H1 (cell line): ENCODE results near the gene NDUFA11. TPM values are rescaled to one million over a fixed set of nuclear protein-coding genes. Genes with fewer than 3 reads are reported as not detected.

Experiments used
- CTCF ChIA-PET: fragments of 300-600 bp; sonication (Branson Sonifier 250); formaldehyde crosslinking; loops from one replicate; lab custom pipeline; 2021; ENCODE audit not compliant: partially characterized antibody; lab: Charles Lee
- POLR2A ChIA-PET: fragments of 300-600 bp; sonication (Branson Sonifier 250); formaldehyde crosslinking; loops from one replicate; lab custom pipeline; 2021; ENCODE audit warnings: inconsistent platforms; ENCODE audit not compliant: partially characterized antibody; lab: Charles Lee
- DNase-seq, 2 experiments: peaks; one replicate each; pipeline versions ENCODE4 v3.0.0 to v3.0.0-alpha.2; 2010 to 2022; ENCODE audit warnings: low spot score in 2 of 2, low read depth in 1 of 2, mixed read lengths in 1 of 2
- FAIRE-seq: peaks from 2 replicates; lab custom pipeline; 2011; peaks lifted over from hg19 to GRCh38; lab: Jason Lieb, UNC
- H2AFZ ChIP-seq: 2 replicates; pipeline ENCODE4 v1.8.1; 2012; ENCODE audit warnings: low read length, inconsistent platforms
- H2AK5ac ChIP-seq: 2 replicates; pipeline ENCODE4 v1.6.1; 2013; ENCODE audit warnings: low read depth, low read length
- H2BK120ac ChIP-seq: replicated peaks from 2 replicates; pipeline ENCODE3; 2013; ENCODE audit warnings: low read depth, low read length, inconsistent platforms
- H2BK12ac ChIP-seq: 2 replicates; pipeline ENCODE4 v1.6.1; 2013; ENCODE audit warnings: low read depth, low read length
- H2BK15ac ChIP-seq: 2 replicates; pipeline ENCODE4 v1.6.1; 2013; ENCODE audit warnings: low read length
- H2BK20ac ChIP-seq: 2 replicates; pipeline ENCODE4 v1.6.1; 2013; ENCODE audit warnings: low read length
- H2BK5ac ChIP-seq: 2 replicates; pipeline ENCODE4 v1.6.1; 2013; ENCODE audit warnings: low read depth, low read length
- H3K14ac ChIP-seq: 2 replicates; pipeline ENCODE4 v1.6.1; 2013; ENCODE audit warnings: inconsistent platforms; ENCODE audit not compliant: insufficient read length
- H3K18ac ChIP-seq: 2 replicates; pipeline ENCODE4 v1.6.1; 2013; ENCODE audit warnings: low read length; ENCODE audit errors: extremely low read depth
- H3K23ac ChIP-seq: 2 replicates; pipeline ENCODE4 v1.6.1; 2013; ENCODE audit warnings: inconsistent platforms; ENCODE audit not compliant: insufficient read length
- H3K23me2 ChIP-seq: 2 replicates; pipeline ENCODE4 v1.6.1; 2013; ENCODE audit warnings: low read depth, low read length
- H3K27ac ChIP-seq: 2 replicates; pipeline ENCODE4 v1.6.1; 2011; ENCODE audit warnings: low read depth, low read length, inconsistent platforms
- H3K27me3 ChIP-seq, 4 experiments: replicated peaks in 1 of 4; 1 replicate in 1 of 4; 2 replicates in 3 of 4; pipeline versions ENCODE4 v1.6.1 to v1.8.1; 2011 to 2013; ENCODE audit warnings: low read length in 3 of 4, mild to moderate bottlenecking in 3 of 4, inconsistent platforms in 2 of 4, mixed read lengths in 2 of 4, moderate library complexity in 1 of 4; ENCODE audit not compliant: control insufficient read depth in 3 of 4, insufficient read depth in 3 of 4; ENCODE audit errors: extremely low read depth in 1 of 4
- H3K36me3 ChIP-seq, 4 experiments: 2 replicates each; pipeline versions ENCODE4 v1.6.1 to v1.8.1; 2011 to 2013; ENCODE audit warnings: mild to moderate bottlenecking in 4 of 4, low read length in 3 of 4, moderate library complexity in 2 of 4, control low read depth in 1 of 4, inconsistent platforms in 1 of 4; ENCODE audit not compliant: insufficient read depth in 4 of 4, control insufficient read depth in 2 of 4
- H3K4ac ChIP-seq: replicated peaks from 2 replicates; pipeline ENCODE3; 2013; ENCODE audit warnings: low read length, low read depth, mixed read lengths, inconsistent platforms; ENCODE audit not compliant: insufficient read length
- H3K4me1 ChIP-seq, 4 experiments: replicated peaks in 1 of 4; 1 replicate in 1 of 4; 2 replicates in 3 of 4; pipeline versions ENCODE4 v1.6.1 to v1.8.1; 2011 to 2013; ENCODE audit warnings: low read length in 3 of 4, inconsistent platforms in 2 of 4, mixed read lengths in 1 of 4; ENCODE audit not compliant: insufficient read depth in 4 of 4, control insufficient read depth in 3 of 4
- H3K4me2 ChIP-seq, 2 experiments: 2 replicates each; pipeline versions ENCODE4 v1.6.1 to v1.8.1; 2011 to 2013; ENCODE audit warnings: low read depth in 2 of 2, low read length in 2 of 2, control low read depth in 1 of 2, inconsistent platforms in 1 of 2, mild to moderate bottlenecking in 1 of 2; ENCODE audit not compliant: insufficient read depth in 1 of 2
- H3K4me3 ChIP-seq, 4 experiments: fragments of 200-600, 300-600 bp in 1 of 4; sonication (generic), shearing (Covaris generic), sonication (Bioruptor Twin) in 1 of 4; 2 replicates each; pipeline versions ENCODE4 v1.5.1 to v1.8.1; 2011 to 2016; ENCODE audit warnings: low read length in 4 of 4, low read depth in 3 of 4, control low read depth in 2 of 4, inconsistent platforms in 2 of 4, mild to moderate bottlenecking in 2 of 4, mixed read lengths in 1 of 4, moderate library complexity in 1 of 4; ENCODE audit not compliant: insufficient read depth in 2 of 4; ENCODE audit errors: extremely low read depth in 1 of 4
- H3K56ac ChIP-seq: replicated peaks from 2 replicates; pipeline ENCODE3; 2013; ENCODE audit warnings: low read depth, mild to moderate bottlenecking, mixed read lengths, low read length, inconsistent platforms; ENCODE audit not compliant: insufficient read length
- H3K79me1 ChIP-seq: 2 replicates; pipeline ENCODE4 v1.6.1; 2013; ENCODE audit warnings: low read depth, low read length, control low read depth
- H3K79me2 ChIP-seq, 2 experiments: 2 replicates each; pipeline versions ENCODE4 v1.6.1 to v1.8.1; 2012 to 2013; ENCODE audit warnings: low read length in 2 of 2, mild to moderate bottlenecking in 2 of 2, inconsistent platforms in 1 of 2; ENCODE audit not compliant: insufficient read depth in 2 of 2, control insufficient read depth in 1 of 2
- H3K9ac ChIP-seq, 4 experiments: replicated peaks in 1 of 4; 1 replicate in 1 of 4; 2 replicates in 3 of 4; pipeline versions ENCODE4 v1.6.1 to v1.8.1; 2011 to 2013; ENCODE audit warnings: low read depth in 3 of 4, low read length in 3 of 4, control low read depth in 2 of 4, mild to moderate bottlenecking in 2 of 4, moderate library complexity in 2 of 4, inconsistent platforms in 1 of 4; ENCODE audit errors: extremely low read depth in 1 of 4
- H3K9me3 ChIP-seq, 2 experiments: 2 replicates each; pipeline versions ENCODE4 v1.6.1 to v1.8.1; 2012 to 2013; ENCODE audit warnings: mild to moderate bottlenecking in 2 of 2, moderate library complexity in 2 of 2, control low read depth in 1 of 2, inconsistent platforms in 1 of 2, low read depth in 1 of 2, low read length in 1 of 2, mixed read lengths in 1 of 2; ENCODE audit not compliant: insufficient read depth in 2 of 2
- H4K20me1 ChIP-seq, 2 experiments: replicated peaks in 1 of 2; 2 replicates each; pipeline versions ENCODE3 to v1.8.1; 2011 to 2013; ENCODE audit warnings: inconsistent platforms in 2 of 2, low read length in 2 of 2, mild to moderate bottlenecking in 1 of 2; ENCODE audit not compliant: insufficient read depth in 2 of 2, control insufficient read depth in 1 of 2
- H4K5ac ChIP-seq: 2 replicates; pipeline ENCODE4 v1.6.1; 2013; ENCODE audit warnings: low read length, low read depth, mixed read lengths, inconsistent platforms; ENCODE audit not compliant: insufficient read length
- H4K8ac ChIP-seq: 2 replicates; pipeline ENCODE4 v1.8.0; 2013; ENCODE audit warnings: mild to moderate bottlenecking, moderate library complexity, low read length, inconsistent platforms; ENCODE audit not compliant: insufficient read depth; ENCODE audit errors: extremely low read depth
- H4K91ac ChIP-seq: replicated peaks from 2 replicates; pipeline ENCODE3; 2013; ENCODE audit warnings: low read length, mixed read lengths, inconsistent platforms; ENCODE audit not compliant: insufficient read length
- CEBPB ChIP-seq: IDR thresholded peaks from 2 replicates; pipeline ENCODE4 v1.6.1; 2012; ENCODE audit warnings: low read depth, low read length
- CHD1 ChIP-seq: IDR thresholded peaks from 2 replicates; pipeline ENCODE4 v1.6.1; 2012; ENCODE audit warnings: low read depth, low read length, improper control_type of control experiment
- CREB1 ChIP-seq: IDR thresholded peaks from 2 replicates; pipeline ENCODE4 v1.6.1; 2012; ENCODE audit warnings: inconsistent platforms
- CTBP2 ChIP-seq: IDR thresholded peaks from 2 replicates; pipeline ENCODE4 v1.7.0; 2011; ENCODE audit warnings: borderline replicate concordance, mild to moderate bottlenecking, moderate library complexity, mixed read lengths, low read length; ENCODE audit not compliant: insufficient read depth, insufficient read length
- KDM1A ChIP-seq: fragments of 200-600, 300-600 bp; sonication (generic); IDR thresholded peaks from 2 replicates; pipeline ENCODE4 v1.7.1; 2016; ENCODE audit warnings: mild to moderate bottlenecking, low read length, borderline replicate concordance
- RBBP5 ChIP-seq: IDR thresholded peaks from 2 replicates; pipeline ENCODE4 v1.7.1; 2012; ENCODE audit warnings: low read depth, mild to moderate bottlenecking, inconsistent platforms, low read length, moderate library complexity, borderline replicate concordance
- TCF12 ChIP-seq: IDR thresholded peaks from 2 replicates; pipeline ENCODE4 v1.6.1; 2011; ENCODE audit warnings: low read depth, mild to moderate bottlenecking, low read length
- TEAD4 ChIP-seq: IDR thresholded peaks from 2 replicates; pipeline ENCODE4 v1.6.1; 2012; ENCODE audit warnings: low read depth, low read length, inconsistent platforms, mixed read lengths
- WGBS, 2 experiments: shearing (Covaris generic) in 1 of 2; methylation state at CpG; one replicate each; pipeline versions ENCODE4 v1.1.6 to v1.1.7; 2013 to 2015; ENCODE audit warnings: low lambda C conversion rate in 2 of 2, mixed read lengths in 2 of 2, inconsistent platforms in 1 of 2, low coverage in 1 of 2, missing lambda C conversion rate in 1 of 2; ENCODE audit not compliant: insufficient replicate concordance in 2 of 2, insufficient coverage in 1 of 2, insufficient read length in 1 of 2; ENCODE audit errors: extremely low coverage in 1 of 2, missing lambda C conversion rate in 1 of 2; 5-methylcytosine and 5-hydroxymethylcytosine counted together
- polyA plus RNA-seq, 7 experiments: library from polyadenylated mRNA; depleted of rRNA in 3 of 7; stranded (reverse) in 5 of 7; unstranded in 2 of 7; fragments of >200 nt in 5 of 7; fragments of 200-250 nt in 2 of 7; gene quantifications; 1 replicate in 5 of 7; 2 replicates in 1 of 7; 4 replicates in 1 of 7; pipeline versions ENCODE4 v1.2.1 to v1.2.3, GENCODE V29; 2011 to 2013; ENCODE audit warnings: missing spikeins in 2 of 7, mixed read lengths in 2 of 7
- total RNA-seq: library from RNA; stranded (reverse); fragmentation: NEBNext Ultra II Directional; extraction: Animal tissue kit (Norgen Biotek cat#: 25700); gene quantifications from 2 replicates; pipeline ENCODE4 v1.2.1, GENCODE V29; 2021
- TF ChIP-seq, protein P1 (sequence below): IDR thresholded peaks from 2 replicates; pipeline ENCODE4 v1.6.1; 2011; ENCODE audit warnings: low read length, improper control_type of control experiment
- TF ChIP-seq, protein P2 (sequence below), 3 experiments: IDR thresholded peaks; 1 replicate in 2 of 3; 2 replicates in 1 of 3; pipeline versions ENCODE4 v1.5.1 to v1.6.1; 2011; ENCODE audit warnings: low read length in 3 of 3, mild to moderate bottlenecking in 3 of 3, inconsistent platforms in 2 of 3, low read depth in 1 of 3, moderate library complexity in 1 of 3; ENCODE audit not compliant: insufficient read depth in 1 of 3; ENCODE audit errors: control extremely low read depth in 1 of 3

The NDUFA11 gene
- total and polyA plus RNA-seq, 2 of the 8 experiments (the other 6 are each of a cell fraction or from before 2014, with no cell fraction given) = 205 to 1,037 TPM

DNA sequence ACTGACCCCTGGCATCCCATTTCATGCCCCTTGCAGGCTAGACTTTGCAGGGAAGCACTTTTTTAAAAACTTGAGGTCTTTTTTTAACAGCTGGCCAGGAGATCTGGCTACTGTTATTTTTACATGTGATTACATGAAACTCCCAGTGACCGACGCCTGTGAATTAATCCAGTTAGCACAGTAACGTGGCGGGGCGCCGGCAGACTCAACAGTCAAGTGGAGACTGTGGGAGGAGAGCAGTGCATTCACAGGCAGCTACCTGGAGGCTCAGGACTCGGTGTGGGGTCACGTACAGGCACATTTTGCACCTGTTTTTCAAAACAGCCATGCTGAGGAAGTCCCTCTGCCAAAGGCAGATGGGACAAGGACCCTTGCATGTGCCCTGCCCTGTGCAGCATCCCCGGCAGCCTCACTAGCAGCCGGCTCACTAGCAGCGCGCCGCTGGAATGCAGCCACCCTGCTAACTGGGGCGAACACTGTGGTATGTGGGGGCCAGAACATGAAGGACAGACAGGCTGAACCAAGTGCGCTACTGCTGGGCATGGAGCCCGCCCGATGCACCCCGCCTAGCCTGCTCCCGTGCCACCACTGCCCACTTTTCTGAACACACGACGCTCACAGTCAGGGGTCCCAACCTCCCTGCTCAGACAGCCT, 29.1 kb upstream of the NDUFA11 start:
- H2BK12ac ChIP-seq = no peak overlapping the region
- no peak overlapping the region for H2BK5ac ChIP-seq
- H3K14ac ChIP-seq = no peak overlapping the region
- H3K4ac ChIP-seq = no peak overlapping the region
- no peak overlapping the region for H4K8ac ChIP-seq
- H2BK20ac ChIP-seq = no peak overlapping the region
- no peak overlapping the region for H2BK15ac ChIP-seq
- 94% methylated on average over 21 of the region's 21 CpGs; no CpG with 5 or more reads in 1 of the 2 experiments for WGBS, 2 experiments
- H3K4me3 ChIP-seq = no peak overlapping the region
- DNase-seq (no peak), FAIRE-seq (no peak)
- peaks cover 11 to 27% of the 10 kb centered on the region in 2 experiments for H4K20me1 ChIP-seq
- ChIA-PET POLR2A (no interaction called here), CTCF (interaction anchor here (1.5 kb wide), 1 partner anchor 106 kb away, joined by 3 read pairs; no protein-coding TSS in a partner anchor)
- H3K79me1 ChIP-seq = peaks cover 14% of the 10 kb centered on the region
- no peaks in the 10 kb centered on the region for H3K23me2 ChIP-seq
- H3K56ac ChIP-seq = no peak overlapping the region
- no peak overlapping the region for H3K23ac ChIP-seq
- no peak overlapping the region for H3K27ac ChIP-seq
- H2AFZ ChIP-seq = no peak overlapping the region
- peaks cover 10 to 28% (median 21%) of the 10 kb centered on the region in 4 experiments; a peak in 7 of 8 replicates for H3K36me3 ChIP-seq
- H3K4me1 ChIP-seq = no peaks in the 10 kb centered on the region
- H3K4me2 ChIP-seq = no peak overlapping the region
- H2AK5ac ChIP-seq = no peak overlapping the region
- peaks cover 0 to 8% of the 10 kb centered on the region in 2 experiments; a peak in 1 of 4 replicates for H3K79me2 ChIP-seq
- no peaks in the 10 kb centered on the region for H3K27me3 ChIP-seq
- no peak overlapping the region for H2BK120ac ChIP-seq
- no peak overlapping the region for H3K18ac ChIP-seq
- H3K9ac ChIP-seq = no peak overlapping the region
- no peaks in the 10 kb centered on the region for H3K9me3 ChIP-seq
- no peak overlapping the region for H4K5ac ChIP-seq
- no peak overlapping the region for H4K91ac ChIP-seq
- TF ChIP-seq TCF12 (no peak), CHD1 (no peak), KDM1A (no peak), TEAD4 (no peak), CTBP2 (no peak), RBBP5 (no peak), CREB1 (no peak), CEBPB (no peak)
- TF ChIP-seq, protein P1, sequence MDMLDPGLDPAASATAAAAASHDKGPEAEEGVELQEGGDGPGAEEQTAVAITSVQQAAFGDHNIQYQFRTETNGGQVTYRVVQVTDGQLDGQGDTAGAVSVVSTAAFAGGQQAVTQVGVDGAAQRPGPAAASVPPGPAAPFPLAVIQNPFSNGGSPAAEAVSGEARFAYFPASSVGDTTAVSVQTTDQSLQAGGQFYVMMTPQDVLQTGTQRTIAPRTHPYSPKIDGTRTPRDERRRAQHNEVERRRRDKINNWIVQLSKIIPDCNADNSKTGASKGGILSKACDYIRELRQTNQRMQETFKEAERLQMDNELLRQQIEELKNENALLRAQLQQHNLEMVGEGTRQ = no peak
- TF ChIP-seq, protein P2, sequence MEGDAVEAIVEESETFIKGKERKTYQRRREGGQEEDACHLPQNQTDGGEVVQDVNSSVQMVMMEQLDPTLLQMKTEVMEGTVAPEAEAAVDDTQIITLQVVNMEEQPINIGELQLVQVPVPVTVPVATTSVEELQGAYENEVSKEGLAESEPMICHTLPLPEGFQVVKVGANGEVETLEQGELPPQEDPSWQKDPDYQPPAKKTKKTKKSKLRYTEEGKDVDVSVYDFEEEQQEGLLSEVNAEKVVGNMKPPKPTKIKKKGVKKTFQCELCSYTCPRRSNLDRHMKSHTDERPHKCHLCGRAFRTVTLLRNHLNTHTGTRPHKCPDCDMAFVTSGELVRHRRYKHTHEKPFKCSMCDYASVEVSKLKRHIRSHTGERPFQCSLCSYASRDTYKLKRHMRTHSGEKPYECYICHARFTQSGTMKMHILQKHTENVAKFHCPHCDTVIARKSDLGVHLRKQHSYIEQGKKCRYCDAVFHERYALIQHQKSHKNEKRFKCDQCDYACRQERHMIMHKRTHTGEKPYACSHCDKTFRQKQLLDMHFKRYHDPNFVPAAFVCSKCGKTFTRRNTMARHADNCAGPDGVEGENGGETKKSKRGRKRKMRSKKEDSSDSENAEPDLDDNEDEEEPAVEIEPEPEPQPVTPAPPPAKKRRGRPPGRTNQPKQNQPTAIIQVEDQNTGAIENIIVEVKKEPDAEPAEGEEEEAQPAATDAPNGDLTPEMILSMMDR (IDR thresholded peaks at IDR 0.05; ENCODE audit: control extremely low read depth in 1 of 3, insufficient read depth in 1 of 3, low read depth in 1 of 3, low read length in 3 of 3) = no peak
